AG08396 (cell line): Measurements from ENCODE around the gene PACS2.
"Not testable (repeated sequence)": the region's sequence is repeated elsewhere in the genome, so short reads cannot be mapped to it uniquely, and the experiment has no call there.

Experiments
- DNase-seq: peaks from one replicate; pipeline ENCODE4 v3.0.0; 2012; ENCODE audit warnings: low spot score, mixed read lengths

Gene PACS2

DNA sequence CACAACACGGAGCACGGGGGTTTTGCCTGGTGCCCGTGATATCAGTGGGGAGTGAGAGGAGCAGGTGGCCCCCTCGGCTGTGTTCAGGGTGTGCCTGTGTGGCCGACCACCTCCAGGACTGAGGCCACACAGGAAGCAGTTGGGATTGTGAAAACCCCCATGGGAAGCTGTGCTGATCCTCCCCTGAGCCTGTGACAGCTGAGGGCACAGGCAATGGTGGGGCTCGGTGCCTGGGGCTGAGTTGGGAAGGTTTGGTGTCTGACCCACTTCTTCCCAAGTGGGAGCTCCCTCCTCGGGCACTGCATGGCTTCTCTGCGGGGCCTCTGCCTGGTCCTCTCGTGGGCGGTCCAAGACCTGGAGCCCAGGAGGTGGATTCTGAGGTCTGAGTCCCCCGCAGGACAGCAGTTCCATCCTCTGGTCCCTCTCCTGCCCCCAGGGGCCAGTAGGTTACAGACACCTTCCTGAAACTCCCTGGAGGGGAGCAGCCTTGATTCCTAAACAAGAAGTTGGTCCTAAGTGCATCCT lies 17.9 kb downstream of the PACS2 start:
- no peak for DNase-seq

DNA sequence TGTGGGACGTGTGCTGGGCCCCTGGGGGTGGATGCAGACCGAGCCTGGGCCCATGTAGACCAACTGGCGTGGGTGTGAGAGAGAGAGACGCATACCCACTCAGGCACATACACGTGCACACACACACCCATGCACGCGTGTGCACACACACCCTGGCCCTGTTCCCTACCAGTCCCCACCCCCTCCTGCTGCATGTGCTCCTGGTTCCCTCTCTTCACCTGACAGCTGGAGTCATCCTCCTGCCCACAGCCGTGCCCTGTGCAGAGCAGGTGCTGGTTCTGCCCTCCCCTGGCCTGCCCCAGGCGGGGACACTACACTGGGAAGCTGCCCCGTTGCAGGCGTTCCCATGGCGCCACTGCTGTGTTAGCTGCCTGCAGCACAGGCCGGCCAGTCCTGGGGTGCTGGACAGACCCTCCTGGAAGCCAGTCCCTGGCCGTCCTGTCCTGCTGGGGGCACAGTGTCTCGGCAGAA lies 18.5 kb downstream of the PACS2 start:
- no peak for DNase-seq

DNA sequence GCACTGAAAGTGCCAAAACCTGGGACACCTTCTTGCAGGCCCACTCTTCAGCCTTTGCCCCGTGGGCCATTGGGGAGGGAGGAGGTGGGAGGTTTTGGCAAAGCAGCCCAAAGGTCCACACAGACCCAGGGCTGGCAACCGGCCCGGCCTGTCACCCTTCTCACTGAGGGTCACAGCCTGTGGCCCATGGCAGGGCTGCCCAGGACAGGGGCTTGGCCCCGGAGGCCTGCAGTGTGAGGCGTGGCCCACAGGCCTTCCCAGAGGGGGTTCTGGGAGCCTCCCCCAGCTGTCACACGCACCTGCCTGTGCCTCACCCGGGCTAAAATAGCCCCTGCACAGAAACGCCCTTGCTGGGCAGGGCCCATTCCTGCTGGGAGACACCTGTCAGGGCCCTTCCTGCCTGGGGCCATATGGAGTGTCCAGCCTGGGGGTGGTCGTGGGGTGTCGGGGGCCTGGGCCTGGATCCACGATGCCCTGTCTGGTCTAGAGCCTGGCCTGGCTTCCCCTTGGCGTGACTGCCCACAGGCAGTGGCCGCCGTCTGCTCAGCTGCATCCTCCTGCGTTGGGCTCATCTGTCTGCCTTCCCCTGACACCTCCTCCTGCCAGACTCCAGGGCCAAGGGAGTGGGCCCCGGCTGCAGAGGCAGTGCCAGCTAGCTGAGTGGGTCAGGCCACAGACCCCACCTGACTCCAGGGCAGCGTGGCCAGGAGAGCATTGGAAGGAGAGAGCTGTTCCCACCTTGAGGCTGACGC lies 19.2 kb downstream of the PACS2 start:
- DNase-seq = no peak

DNA sequence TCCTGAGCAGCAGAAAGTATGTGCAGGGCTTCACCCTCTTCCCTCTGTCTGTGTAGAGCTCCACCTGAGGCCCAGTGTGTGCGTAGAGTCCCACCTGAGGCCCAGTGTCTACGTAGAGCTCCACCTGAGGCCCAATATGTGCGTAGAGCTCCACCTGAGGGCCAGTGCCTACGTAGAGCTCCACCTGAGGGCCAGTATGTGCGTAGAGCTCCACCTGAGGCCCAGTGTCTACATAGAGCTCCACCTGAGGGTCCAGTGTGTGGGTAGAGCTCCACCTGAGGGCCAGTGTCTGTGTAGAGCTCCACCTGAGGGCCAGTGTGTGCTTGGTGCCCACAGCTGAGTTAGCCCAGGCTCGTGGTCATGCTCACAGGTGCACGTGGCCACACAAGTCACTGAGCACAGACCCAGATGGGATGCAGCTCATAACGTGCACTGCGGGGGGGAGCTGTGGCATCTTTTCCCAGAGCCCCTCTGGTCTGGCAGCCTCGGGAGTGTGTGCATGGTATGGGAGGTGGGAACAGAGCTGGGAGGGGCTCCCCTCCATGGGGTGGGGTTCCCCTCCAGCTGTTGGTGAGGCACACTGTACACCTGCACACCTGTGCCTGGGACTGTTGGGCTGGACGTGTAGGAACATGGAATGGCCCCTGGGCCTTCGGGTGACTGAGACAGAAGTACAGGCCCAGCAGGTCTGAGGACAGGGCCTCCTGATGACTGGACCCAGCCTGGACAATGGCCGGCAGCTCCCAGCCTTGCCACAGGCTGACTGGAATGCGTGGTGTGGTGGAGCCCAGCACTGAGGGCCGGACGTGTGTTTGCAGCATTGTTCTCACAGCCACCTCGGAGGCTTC lies 20.1 kb downstream of the PACS2 start:
- DNase-seq = no peak

DNA sequence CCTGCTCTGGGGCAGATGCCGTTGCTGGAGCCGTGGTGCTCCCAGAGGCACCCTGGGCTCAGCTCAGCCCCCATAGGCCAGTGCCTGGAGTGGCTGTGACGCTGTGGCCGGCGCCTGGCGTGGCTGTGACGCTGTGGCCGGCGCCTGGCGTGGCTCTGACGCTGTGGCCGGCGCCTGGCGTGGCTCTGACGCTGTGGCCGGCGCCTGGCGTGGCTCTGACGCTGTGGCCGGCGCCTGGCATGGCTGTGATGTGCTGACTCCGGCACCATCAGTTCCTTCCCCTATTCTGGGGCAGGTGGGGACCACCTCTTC lies 20.6 kb downstream of the PACS2 start:
- not testable (repeated sequence) for DNase-seq

DNA sequence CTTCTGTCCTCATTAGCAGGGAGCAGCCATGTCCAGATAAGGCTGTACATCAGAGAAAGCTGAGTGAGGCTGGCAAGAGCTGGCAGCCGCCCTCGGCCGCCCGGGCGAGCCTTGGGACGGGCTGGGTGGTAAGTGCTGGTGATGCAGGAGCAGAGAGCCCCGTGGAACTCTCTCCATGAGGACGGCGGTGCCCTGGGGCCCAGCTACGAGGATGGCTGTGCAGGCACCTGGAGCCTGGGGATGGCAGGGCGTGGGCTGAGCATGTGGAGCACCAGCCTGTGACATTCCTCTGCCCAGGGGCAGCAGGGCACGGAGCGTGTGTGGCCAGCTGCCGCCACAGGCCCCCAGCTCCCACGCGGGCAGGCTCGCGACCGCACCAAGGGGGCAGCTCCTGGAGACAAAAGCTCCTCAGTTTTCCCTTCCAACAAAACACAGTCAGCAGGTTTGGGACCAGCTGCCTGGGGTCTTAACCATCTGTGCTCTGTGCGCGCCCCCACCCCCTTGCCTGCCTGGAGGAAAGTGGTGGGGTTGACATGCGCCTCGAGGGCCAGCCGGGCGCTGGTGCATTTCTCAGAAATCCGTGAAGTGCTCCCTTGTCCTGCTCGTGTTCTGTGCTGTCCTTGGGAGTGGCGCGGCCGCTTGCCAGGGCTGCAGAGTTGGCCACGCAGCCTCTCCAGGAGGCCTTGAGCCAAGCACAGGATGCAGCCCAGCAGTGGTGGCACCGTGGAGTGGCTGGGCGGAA lies 21.4 kb downstream of the PACS2 start:
- DNase-seq = no peak

DNA sequence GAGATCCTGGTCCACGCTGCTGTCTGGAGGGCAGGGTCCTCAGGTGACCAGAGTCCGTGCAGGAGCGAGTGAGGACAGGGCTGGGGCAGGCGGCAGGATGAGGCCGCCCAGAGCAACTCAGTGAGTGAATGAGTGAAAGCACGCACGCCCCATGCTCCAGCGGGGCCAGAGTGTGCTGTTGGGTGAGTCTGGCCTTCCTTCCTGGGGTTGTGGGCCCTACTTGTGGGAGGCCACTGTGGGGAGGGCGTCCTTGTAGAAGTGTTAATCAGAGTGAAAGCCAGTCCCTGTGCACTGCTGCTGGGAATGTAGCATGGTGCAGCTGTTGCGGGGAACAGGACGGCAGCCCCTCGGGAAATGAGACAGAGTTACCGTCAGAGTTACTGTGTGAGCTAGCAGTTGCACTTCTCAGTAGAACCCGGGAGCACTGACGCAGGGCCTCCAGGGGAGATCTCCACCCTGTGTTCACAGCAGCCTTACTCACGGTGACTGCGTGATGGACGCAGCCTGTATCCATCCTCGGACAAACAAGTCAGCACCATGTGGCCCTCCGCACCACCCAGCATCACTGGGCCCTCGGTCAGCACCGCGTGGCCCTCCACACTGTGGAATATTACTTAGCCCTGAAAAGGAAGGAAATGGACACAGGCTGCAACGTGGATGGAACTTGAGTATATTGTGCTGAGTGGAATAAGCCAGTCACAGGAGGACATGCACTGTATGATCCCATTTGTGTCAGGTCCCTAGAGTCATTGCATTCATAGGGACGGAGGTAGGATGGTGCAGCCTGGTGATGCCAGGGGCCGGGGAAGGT lies 22.1 kb downstream of the PACS2 start:
- no peak for DNase-seq

DNA sequence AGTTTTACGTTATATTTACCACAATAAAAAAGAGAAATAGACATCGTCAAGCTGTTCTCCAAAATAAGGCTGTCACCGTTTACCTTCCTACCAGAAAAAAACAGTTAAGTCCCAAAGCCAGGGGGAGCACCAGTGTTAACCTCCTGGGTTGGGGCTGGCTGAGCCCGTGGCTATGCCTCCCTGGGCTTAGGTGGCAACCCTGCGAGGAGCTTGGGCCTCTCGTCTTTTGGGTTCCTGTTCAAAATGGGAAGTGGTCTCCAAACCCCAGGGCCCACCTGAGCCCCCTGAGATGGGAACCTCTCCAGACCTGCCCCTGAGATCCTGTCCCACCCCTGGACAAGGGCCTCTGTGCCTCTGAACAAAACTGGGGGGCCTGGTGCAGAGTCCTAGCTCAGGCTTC lies 22.9 kb downstream of the PACS2 start:
- no peak for DNase-seq

DNA sequence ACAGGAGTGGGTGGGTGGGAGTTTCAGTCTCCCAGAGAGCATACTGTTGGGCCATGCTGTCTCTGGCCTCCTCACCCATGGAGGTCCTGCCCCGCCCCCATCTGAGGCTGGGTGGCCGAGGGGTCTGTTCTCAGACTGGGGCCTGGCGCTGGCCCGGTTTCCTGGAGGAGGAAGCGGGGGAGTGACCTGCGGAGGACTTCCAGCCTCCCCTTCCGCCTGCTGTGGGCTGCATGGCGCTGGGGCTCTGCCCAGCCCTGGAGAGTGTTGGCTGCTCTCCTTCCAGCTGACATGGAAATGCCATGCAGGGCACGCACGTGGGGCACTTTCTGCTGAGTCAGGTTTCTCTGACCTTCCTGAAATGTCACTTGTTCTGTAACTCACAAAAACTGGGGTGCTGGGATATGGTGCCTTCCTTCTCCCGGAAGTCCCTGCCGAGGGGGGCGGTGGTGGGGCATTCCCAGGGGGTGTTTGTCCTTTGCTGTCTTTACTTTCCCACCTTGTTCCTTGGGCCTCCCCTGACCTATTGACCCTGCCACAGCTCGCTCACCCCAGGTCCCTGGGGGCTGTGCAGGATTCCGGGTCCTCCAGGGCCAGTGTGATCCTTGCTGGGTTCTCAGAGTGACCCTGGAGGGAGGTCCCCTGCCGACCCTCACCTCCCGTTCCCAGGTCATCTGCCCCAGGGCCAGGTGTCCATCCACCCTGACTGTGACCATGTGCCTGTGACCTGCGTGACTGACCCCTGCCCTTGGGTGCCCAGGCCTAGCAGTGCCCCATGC lies 23.6 kb downstream of the PACS2 start:
- DNase-seq = no peak

DNA sequence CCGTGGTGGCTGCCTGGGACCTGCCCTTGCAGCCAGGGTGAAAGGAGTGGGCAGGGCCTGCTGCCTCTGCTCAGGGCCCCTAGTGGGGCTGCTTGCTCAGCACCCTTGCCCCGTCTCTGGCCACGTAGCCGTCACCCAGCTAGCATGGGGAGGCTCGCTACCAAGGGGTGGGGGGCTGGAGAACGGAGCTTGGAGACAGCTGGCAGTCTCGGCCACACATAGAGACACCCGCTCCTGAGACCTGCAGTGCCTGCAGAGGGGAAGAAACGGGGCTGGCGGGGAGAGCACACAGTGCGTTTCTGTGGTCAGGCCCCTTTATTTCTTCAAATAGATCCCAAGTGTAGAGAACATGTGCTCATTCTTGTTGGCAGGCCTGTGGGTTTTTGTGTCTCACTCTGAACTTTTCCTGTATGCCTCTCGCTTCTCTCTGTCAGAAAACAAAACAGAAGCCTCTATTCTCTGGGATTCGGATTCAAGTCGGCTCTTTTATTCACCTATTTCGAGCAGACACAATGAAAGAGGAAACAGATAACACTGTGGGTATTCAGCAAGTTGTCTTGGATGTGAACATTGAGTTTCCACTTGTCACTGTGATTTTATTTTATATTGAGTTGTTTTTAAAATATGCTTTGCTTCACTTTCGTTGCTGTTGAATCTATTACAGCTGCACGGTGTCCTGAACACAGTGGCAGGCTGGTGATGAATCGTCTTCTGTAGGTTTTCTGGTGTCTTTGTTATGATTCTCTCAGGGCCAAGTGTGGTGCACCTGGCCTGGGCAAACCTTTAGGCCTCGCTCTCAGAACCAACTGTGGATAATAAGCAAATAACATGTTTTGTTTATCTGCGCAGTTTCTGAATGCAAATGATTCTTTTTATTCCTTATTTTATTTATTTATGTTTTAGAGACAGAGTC lies 26.5 kb downstream of the PACS2 start:
- peak; percentile 53 for DNase-seq

DNA sequence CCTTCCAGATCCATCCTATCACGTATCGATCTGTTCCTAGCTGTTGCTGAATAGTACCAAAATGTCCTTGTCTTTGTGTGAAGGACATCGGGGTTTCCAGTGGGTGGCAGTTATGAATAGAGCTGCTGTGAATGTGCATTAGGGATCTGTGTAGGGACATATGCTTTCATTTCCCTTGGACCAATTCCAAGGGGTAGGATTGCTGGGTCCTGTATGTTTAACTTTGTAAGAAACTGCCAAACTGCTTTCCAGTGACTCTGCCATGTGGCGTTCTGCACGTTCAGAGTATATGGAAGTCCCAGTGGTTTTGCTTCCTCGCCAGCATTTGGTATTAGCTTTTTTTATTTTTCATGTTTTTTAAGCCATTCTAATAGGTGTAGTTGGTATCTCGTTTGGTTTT lies 28.6 kb downstream of the PACS2 start:
- DNase-seq = no peak

DNA sequence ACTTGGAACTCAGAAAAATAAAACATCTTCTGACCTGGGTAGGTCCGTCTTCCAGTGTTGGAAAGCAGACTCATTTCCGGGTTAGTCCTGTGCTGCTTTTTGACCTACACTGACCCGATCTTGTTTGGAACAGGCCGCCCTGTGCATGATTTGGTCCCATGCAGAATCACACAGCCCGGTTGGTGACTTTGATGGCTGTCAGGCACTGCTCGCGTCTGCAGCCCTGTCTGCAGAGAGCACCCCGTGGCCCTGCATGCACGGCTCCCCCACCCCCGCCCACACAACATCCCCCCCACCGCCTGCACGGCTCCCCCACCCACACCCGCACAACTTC lies 31.6 kb downstream of the PACS2 start:
- no peak for DNase-seq

DNA sequence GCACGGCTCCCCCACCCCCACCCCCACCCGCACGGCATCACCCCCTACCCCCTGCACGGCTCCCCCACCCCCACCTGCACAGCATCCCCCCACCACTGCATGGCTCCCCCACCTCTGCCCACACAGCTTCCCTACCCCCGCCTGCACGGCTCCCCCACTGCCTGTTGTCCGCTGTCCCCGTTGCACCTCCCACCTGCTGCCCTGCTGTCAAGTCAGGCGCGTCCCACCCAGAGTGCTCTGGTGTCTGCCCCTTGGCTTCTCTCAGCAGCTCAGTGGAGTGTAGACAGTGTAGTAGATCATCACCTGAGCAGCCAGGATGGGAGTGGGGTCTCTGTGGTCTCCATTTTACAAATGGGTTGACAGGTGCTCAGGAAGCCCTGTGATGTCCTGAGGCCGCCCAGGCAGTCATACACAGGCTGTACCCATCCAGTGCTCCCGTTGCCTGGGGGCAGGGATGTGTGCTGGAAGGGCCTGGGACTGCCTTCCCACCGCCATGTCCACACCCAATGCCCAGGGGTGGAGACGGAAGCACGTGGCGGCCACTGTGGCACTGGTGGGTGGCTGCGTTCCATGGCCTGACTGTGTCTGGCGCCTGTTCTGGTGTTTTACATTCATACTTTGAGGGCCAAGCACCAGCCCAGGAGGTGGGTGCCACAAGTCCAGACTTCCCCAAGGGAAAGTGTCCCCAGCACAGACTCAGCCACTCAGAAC lies 32.5 kb downstream of the PACS2 start:
- DNase-seq = no peak

DNA sequence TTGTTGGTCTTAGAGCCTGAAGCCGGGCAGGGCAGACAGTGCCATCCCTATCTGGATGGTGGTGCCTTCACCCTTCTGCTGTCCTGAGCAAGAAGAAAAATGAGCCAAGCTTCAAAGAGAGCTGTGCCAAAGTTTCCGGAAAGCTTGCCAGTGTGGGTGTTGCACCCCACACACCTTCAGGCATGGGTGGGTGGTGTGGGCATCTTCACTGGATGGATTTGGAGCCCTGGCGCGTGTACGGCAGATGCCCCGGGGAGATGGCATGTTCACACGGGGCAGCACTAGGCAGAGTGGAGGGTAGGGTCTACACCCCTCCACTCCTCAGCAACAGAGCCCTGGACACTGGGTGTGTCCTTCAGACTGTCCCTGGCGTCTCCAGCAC lies 33.0 kb downstream of the PACS2 start:
- DNase-seq = no peak

DNA sequence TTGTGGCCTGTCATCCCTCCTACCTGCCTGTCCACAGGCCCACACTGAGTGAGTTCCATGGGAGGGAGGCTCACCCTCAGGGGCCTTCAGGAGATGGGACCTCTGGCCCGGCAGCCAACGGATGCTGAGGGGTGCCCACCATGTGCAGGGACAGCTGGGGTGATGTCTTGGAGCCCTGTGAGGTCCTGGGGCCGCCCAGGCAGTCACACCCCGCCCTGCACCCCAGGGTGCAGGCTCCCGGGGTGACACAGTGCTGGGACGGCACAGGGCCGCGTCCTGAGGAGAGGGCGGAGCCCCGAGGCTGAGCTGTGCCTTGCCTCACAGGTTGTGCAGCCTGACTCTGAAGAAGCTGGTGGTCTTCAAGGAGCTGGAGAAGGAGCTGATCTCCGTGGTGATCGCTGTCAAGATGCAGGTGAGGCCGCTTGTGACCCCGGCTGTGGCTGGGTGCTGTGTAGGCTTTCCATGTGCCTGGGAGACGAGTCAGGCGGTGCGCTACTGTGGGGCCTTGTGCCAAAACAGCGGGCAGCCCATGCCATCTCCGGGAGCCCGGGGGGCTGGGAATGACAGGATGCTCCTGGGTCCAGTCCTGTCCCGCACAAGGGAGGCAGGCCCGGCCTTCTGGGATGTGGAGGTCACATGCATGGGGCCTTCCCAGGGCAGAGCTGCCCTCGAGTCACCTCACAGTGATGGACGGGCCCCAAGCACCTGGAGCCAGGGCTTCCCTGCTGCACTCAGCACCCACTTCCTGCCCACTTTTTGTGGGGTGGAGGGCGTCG lies 33.8 kb downstream of the PACS2 start:
- no peak for DNase-seq

DNA sequence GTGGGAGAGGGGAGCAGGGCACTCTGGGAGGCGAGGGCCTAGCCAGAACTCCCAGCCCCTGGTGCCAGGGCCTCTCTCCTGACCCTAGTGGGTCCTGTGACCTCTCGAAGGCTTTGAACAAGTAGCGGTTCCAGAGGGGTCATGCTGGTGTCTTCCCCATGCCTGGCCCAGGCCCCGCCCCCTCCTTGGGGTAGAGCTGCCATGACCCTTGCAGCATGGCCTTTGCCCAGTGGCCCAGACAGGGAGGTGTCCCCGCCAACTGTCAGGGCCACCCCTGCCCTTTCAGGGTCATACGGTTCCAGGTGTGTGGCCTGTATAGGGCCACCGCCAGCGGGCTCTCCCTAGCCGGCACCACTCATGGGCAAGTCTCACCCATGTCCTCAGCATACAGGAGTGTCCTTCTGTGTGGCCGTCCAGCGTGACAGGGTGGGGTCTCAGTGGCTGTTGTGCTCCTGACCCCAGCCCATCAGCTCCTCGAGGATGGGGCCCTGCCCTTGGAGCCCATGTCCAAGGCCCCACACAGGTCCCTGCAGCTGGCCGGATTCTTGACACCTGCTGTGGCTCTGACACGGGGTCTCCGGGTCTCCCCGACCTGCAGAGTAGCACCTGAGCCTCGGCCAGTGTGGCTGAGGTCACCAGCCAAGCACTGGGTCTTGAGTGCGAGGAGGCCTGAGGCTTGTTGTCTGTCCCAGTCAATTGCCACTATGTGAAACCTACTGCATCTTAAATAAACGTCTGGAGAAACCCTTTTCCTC lies 34.6 kb downstream of the PACS2 start:
- no peak for DNase-seq

DNA sequence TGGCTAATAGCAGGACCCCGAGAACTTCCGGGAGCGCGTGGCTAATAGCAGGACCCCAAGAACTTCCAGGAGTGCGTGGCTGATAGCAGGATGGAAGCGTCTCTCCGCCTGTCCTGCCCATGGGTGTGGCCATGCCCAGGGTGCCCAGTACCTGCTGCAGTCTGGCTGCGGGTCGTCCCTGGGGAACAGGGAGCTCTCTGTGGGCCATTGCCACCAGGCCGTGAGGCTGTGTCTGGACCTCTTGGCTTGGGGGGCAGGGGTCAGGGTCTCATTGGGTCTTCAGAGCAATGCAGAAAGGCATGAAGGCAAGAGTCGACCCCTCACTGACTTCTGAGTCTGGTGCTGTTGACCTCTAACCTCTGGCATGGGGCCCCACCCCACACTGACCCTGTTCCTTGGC lies 35.4 kb downstream of the PACS2 start:
- no peak for DNase-seq
